GM19452 (cell line): Measurements from ENCODE around the gene BNC1.

Experiments
- ATAC-seq: cut with Tn5 transposase; IDR thresholded peaks from one replicate; pipeline ENCODE4 v1.9.1; 2021; ENCODE audit not compliant: unreplicated experiment

The BNC1 gene, protein sequence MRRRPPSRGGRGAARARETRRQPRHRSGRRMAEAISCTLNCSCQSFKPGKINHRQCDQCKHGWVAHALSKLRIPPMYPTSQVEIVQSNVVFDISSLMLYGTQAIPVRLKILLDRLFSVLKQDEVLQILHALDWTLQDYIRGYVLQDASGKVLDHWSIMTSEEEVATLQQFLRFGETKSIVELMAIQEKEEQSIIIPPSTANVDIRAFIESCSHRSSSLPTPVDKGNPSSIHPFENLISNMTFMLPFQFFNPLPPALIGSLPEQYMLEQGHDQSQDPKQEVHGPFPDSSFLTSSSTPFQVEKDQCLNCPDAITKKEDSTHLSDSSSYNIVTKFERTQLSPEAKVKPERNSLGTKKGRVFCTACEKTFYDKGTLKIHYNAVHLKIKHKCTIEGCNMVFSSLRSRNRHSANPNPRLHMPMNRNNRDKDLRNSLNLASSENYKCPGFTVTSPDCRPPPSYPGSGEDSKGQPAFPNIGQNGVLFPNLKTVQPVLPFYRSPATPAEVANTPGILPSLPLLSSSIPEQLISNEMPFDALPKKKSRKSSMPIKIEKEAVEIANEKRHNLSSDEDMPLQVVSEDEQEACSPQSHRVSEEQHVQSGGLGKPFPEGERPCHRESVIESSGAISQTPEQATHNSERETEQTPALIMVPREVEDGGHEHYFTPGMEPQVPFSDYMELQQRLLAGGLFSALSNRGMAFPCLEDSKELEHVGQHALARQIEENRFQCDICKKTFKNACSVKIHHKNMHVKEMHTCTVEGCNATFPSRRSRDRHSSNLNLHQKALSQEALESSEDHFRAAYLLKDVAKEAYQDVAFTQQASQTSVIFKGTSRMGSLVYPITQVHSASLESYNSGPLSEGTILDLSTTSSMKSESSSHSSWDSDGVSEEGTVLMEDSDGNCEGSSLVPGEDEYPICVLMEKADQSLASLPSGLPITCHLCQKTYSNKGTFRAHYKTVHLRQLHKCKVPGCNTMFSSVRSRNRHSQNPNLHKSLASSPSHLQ

GRCh38 chr15:83284559-83285283 lies at the start of gene BNC1:
TSS of gene BNC1 (minus strand) at chr15:83284664. CDS start at chr15:83284628, 36 bp downstream.
- ATAC-seq, result no peak

DNA sequence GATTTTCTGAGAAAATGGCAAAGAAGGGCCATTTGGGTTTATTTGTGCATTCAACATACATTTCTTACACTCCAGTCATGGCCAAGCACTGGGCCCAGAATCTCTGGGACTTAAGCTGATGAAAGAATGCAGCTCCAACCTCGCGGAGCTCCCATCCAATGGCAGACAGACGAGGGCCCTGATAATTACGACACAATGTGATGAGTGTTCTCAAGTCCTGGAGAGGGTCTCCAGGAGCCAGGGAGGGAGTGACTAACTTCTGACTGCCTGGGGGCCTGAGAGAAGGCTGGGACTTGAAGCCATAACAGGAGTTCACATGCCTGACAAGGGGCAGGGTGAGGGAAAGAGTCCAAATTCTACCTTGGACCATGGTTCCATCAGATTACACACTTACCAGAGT lies 42.6 kb upstream of the BNC1 start:
- no peak for ATAC-seq

- no peak for ATAC-seq
These were observed 40.3 kb upstream of the BNC1 start for GRCh38 chr15:83324799-83325198.

- no peak for ATAC-seq
These were observed 38.8 kb upstream of the BNC1 start for GRCh38 chr15:83323296-83323711.

GRCh38 chr15:83322691-83323090 lies 38.2 kb upstream of the BNC1 start:
- ATAC-seq, result no peak

DNA sequence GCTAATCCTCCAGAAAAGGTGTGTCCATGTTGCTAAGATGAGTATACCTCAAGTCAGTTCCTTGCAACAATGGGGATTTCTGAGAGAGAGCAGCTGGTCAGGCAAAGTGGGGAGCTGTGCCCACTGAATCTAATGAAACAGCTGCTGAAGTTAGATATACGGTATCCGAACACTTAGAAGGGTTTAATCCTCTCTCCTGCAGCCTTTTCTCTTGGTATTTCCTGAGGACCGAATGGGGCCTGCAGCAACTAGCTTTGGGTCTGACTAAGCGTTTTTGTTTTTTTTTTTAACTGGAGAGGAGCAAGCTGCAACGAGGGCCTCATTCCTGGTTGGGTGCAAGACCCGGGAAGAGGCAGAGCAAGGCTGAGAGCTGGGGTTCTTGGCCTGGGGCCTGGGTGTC lies 37.6 kb upstream of the BNC1 start:
- no peak for ATAC-seq

GRCh38 chr15:83320844-83321243 lies 36.4 kb upstream of the BNC1 start:
- ATAC-seq, result no peak

GRCh38 chr15:83320404-83320803 lies 35.9 kb upstream of the BNC1 start:
- ATAC-seq, result no peak

- no peak for ATAC-seq
These were observed 35.3 kb upstream of the BNC1 start for GRCh38 chr15:83319771-83320170.

DNA sequence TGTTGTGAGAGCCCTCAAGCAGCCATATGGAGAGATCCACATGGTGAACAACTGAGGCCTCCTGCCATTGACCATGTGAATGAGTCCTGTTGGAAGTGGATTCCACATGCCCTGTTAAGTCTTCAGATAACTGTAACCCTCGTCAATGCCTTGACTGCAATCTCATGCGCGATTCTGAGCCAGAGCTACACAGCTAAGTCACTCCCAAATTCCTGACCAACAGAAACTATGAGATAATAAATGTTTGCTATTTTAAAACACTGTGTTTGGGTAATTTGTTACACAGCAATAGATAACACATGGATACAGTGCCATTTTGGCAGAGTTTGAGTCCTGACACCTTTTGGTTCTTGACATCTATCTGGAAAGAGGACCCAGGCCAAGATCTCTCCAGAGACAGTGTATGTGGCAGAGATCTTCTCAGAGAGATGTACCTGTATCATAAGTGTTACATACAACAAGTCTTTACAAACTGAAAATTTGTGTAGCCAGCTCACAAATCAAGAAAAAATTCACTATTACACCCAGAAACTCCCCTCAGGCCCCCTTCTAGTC lies 34.5 kb upstream of the BNC1 start:
- no peak for ATAC-seq

DNA sequence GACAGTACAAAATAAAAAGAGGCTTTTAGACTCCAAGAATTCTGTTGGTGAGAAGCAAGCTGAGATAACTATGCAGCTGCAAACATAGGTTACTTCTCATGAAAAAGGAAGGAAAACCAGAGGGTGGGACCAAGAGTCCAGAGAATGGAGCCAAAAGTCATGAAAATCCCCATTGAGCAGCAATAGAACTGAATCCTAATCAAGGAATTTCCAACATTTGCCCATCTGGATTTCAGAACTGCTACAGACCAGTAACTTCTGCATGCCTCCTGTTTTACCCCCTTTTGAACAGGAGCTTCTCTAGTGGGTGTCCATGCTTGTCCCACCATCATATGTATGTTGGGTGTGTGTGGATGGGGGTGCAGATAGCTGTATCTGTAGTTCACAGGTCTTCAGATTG lies 33.6 kb upstream of the BNC1 start:
- no peak for ATAC-seq

GRCh38 chr15:83312071-83312470 lies 27.6 kb upstream of the BNC1 start:
- ATAC-seq, result no peak

- no peak for ATAC-seq
These were observed 26.3 kb upstream of the BNC1 start for GRCh38 chr15:83310521-83311456.

- ATAC-seq, result no peak
These were observed 24.2 kb upstream of the BNC1 start for GRCh38 chr15:83308671-83309070.

DNA sequence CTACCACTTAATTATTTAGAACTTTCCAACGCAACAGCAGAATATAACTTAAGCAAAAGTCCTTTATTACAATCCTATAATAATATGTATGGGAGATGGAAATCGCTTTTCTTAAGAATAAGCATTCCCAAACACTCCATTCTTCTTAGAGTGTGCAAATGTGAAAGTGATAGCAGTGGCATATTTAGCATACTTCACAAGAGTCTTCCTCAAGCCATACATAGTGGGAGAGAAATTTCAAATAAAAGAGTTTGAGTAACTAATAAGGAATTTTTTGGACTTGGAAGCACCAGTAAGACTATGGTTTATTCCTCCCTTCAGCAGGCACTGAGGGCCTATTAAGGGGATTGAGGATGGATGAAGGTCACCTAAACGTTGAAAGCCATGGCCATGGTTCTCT lies 22.1 kb upstream of the BNC1 start:
- ATAC-seq, result no peak

GRCh38 chr15:83305704-83306291 lies 21.3 kb upstream of the BNC1 start:
- ATAC-seq, result no peak

DNA sequence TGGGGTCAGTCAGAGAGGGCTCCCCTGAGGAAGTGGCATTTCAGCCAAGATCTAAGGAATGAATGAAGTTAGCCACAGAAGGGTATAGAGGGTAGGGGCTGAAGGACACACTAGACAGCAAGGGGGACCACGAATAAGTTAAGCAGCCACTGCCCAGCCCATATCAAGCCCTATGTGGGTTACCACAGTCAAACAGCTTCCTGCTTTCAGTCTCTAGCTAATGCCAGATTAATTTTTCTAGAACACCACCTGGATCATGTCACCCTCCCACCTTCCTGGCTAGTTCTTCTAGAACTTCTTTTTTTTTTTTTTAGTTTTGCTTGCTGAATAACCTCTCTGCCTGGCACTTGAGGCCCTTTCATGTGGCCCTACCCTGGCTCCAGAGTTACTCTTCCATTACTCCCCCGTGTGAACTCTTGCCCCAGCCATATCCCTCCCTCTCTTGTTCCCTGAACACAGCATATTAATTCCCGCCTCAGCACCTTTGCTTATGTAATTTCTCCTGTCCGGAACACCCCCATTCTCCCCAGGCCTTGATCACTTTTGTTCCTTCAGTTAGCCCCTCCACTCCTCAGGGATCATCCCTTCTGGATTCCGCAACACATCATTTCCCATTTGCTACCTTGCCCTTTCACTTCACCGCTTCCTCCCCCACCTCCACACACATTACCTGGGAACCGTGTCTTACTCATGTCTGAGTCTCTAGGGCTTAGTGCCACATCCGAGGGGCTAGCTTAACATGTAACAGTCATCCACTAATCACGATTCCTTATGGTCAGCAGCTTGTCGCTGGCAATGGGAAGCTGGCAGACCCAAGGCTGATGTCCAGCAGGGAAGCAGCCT lies 20.6 kb upstream of the BNC1 start:
- ATAC-seq, result no peak

DNA sequence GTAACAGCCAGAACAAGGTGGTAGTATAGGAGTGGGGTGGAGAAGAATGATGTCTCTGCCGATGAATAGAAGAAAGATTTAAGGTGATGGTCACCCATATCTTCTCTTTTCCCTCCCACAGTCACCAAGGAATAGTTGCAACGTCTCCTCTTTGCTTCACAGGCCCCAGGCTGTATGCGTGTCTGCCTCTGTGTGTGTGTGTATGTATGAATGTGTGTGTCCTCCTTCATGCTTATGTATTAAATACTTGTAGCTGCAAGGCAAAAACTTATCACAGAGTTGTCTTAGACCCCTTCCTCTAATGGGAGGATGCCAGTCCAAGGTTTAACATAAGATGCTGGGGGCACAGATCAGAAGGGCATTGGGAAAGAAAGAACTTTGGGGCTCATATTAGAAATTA lies 19.1 kb upstream of the BNC1 start:
- ATAC-seq, result no peak

- ATAC-seq, result no peak
These were observed 16.4 kb upstream of the BNC1 start for GRCh38 chr15:83300826-83301225.
